Kasumi-1 (cell line): ENCODE measurements around the gene ATP6AP1.
"Not testable (repeated sequence)": the region's sequence is repeated elsewhere in the genome, so short reads cannot be mapped to it uniquely, and the experiment has no call there.

Source experiments
- DNase-seq, 2 experiments: peaks; one replicate each; lab custom pipeline; 2025; lab: John Stamatoyannopoulos, UW

The ATP6AP1 gene

GRCh38 chrX:154398668-154399526 is 29.6 kb upstream of the ATP6AP1 start:
- peak; percentile 43 to 48 for DNase-seq

GRCh38 chrX:154399527-154400368 is 28.7 kb upstream of the ATP6AP1 start:
- DNase-seq = no peak

GRCh38 chrX:154400369-154400817 is 28.1 kb upstream of the ATP6AP1 start:
- not testable (repeated sequence) for DNase-seq

- no peak for DNase-seq
Measured at GRCh38 chrX:154401045-154401799, 27.3 kb upstream of the ATP6AP1 start.

- DNase-seq = no peak
Measured at GRCh38 chrX:154401918-154402621, 26.4 kb upstream of the ATP6AP1 start.

GRCh38 chrX:154402622-154403127 is 25.8 kb upstream of the ATP6AP1 start:
- no peak for DNase-seq

- DNase-seq = no peak
Measured at GRCh38 chrX:154403192-154403591, 25.3 kb upstream of the ATP6AP1 start.

- no peak for DNase-seq
Measured at GRCh38 chrX:154403858-154404257, 24.6 kb upstream of the ATP6AP1 start.

- DNase-seq = no peak
Measured at GRCh38 chrX:154404625-154405192, 23.8 kb upstream of the ATP6AP1 start.

- no peak for DNase-seq
Measured at GRCh38 chrX:154408659-154409221, 19.7 kb upstream of the ATP6AP1 start.

- peak; percentile 47 to 65 for DNase-seq
Measured at GRCh38 chrX:154409222-154409871, 19.1 kb upstream of the ATP6AP1 start, which contains the start of gene DNASE1L1. Gene DNASE1L1, minus strand, starts transcription at chrX:154409254. Its CDS starts 3,686 bp downstream, at chrX:154405568.

- DNase-seq = peak; percentile 40 to 44
Measured at GRCh38 chrX:154411981-154412340, 16.5 kb upstream of the ATP6AP1 start.

- DNase-seq = peak; percentile 48
Measured at GRCh38 chrX:154412468-154412867, 16.0 kb upstream of the ATP6AP1 start.

GRCh38 chrX:154413142-154413541 is 15.3 kb upstream of the ATP6AP1 start:
- DNase-seq = no peak

- DNase-seq = no peak
Measured at GRCh38 chrX:154417157-154417556, 11.3 kb upstream of the ATP6AP1 start.

GRCh38 chrX:154419189-154419588 is 9.3 kb upstream of the ATP6AP1 start:
- no peak for DNase-seq

GRCh38 chrX:154419688-154420401 is 8.6 kb upstream of the ATP6AP1 start:
- no peak for DNase-seq

- DNase-seq = no peak
Measured at GRCh38 chrX:154420402-154420756, 8.1 kb upstream of the ATP6AP1 start.
